ENCODE results near the gene PBXIP1.
"Not testable (repeated sequence)": the region's sequence is repeated elsewhere in the genome, so short reads cannot be mapped to it uniquely, and the experiment has no call there.

PBXIP1 gene

GRCh38 chr1:154935749-154936554, 19.9 kb downstream of the PBXIP1 start:
- DNase-seq = no peak

- DNase-seq = no peak
Observed at GRCh38 chr1:154934358-154934948, 21.4 kb downstream of the PBXIP1 start.

- DNase-seq = no peak
Observed at GRCh38 chr1:154931940-154932487, 23.9 kb downstream of the PBXIP1 start.

GRCh38 chr1:154926201-154926600, 29.7 kb downstream of the PBXIP1 start:
- no peak for DNase-seq

GRCh38 chr1:154925335-154926170, 30.3 kb downstream of the PBXIP1 start:
- DNase-seq = no peak

GRCh38 chr1:154923695-154924094, 32.2 kb downstream of the PBXIP1 start:
- DNase-seq = no peak

- peak; percentile 53 for DNase-seq
Observed at GRCh38 chr1:154913273-154913672, 42.6 kb downstream of the PBXIP1 start.

GRCh38 chr1:154912755-154913154, 43.1 kb downstream of the PBXIP1 start:
- no peak for DNase-seq

GRCh38 chr1:154911691-154912550, 44.0 kb downstream of the PBXIP1 start:
- DNase-seq = no peak

- DNase-seq = no peak
Observed at GRCh38 chr1:154910851-154911250, 45.0 kb downstream of the PBXIP1 start.

- no peak for DNase-seq
Observed at GRCh38 chr1:154908937-154909336, 47.0 kb downstream of the PBXIP1 start.

GRCh38 chr1:154908129-154908528, 47.8 kb downstream of the PBXIP1 start:
- DNase-seq = not testable (repeated sequence)

GRCh38 chr1:154906621-154907081, 49.2 kb downstream of the PBXIP1 start:
- DNase-seq = no peak

- no peak for DNase-seq
Observed at GRCh38 chr1:154902938-154903566, 52.8 kb downstream of the PBXIP1 start.

GRCh38 chr1:154901591-154901990, 54.3 kb downstream of the PBXIP1 start:
- no peak for DNase-seq

- no peak for DNase-seq
Observed at GRCh38 chr1:154899041-154899440, 56.9 kb downstream of the PBXIP1 start.

GRCh38 chr1:154896771-154897286, 59.1 kb downstream of the PBXIP1 start:
- no peak for DNase-seq

- no peak for DNase-seq
Observed at GRCh38 chr1:154895798-154896197, 60.1 kb downstream of the PBXIP1 start.
